HG02763 (cell line): ENCODE results near the gene TRIM17.

Source experiments
- ATAC-seq: cut with Tn5 transposase; IDR thresholded peaks from one replicate; pipeline ENCODE4 v1.9.1; 2021; ENCODE audit warnings: mild to moderate bottlenecking, moderate library complexity; ENCODE audit not compliant: unreplicated experiment

TRIM17 gene

GRCh38 chr1:228420968-228421826, 4.5 kb upstream of the TRIM17 start:
- ATAC-seq = no peak

GRCh38 chr1:228417483-228418203, 982 bp upstream of the TRIM17 start:
- no peak for ATAC-seq

GRCh38 chr1:228417061-228417460, 400 bp upstream of the TRIM17 start:
- ATAC-seq = no peak

GRCh38 chr1:228415853-228416216, 826 bp downstream of the TRIM17 start:
- no peak for ATAC-seq

GRCh38 chr1:228415221-228415620, 1.4 kb downstream of the TRIM17 start:
- no peak for ATAC-seq

- ATAC-seq = no peak
Measured at GRCh38 chr1:228414511-228415211, 2.0 kb downstream of the TRIM17 start.

GRCh38 chr1:228413241-228414010, 3.2 kb downstream of the TRIM17 start:
- no peak for ATAC-seq

- no peak for ATAC-seq
Measured at GRCh38 chr1:228411548-228412430, 4.9 kb downstream of the TRIM17 start.

- ATAC-seq = no peak
Measured at GRCh38 chr1:228411121-228411520, 5.5 kb downstream of the TRIM17 start.

- ATAC-seq = no peak
Measured at GRCh38 chr1:228410671-228411070, 6.0 kb downstream of the TRIM17 start.

GRCh38 chr1:228410015-228410414, 6.6 kb downstream of the TRIM17 start:
- ATAC-seq = no peak

- ATAC-seq = no peak
Measured at GRCh38 chr1:228408869-228409805, 7.5 kb downstream of the TRIM17 start.

- no peak for ATAC-seq
Measured at GRCh38 chr1:228408041-228408868, 8.4 kb downstream of the TRIM17 start.

GRCh38 chr1:228407106-228408040, 9.3 kb downstream of the TRIM17 start:
- no peak for ATAC-seq

GRCh38 chr1:228405979-228406228, 10.8 kb downstream of the TRIM17 start:
- no peak for ATAC-seq

- ATAC-seq = no peak
Measured at GRCh38 chr1:228405200-228405978, 11.3 kb downstream of the TRIM17 start.
